Activated CD4-positive, alpha-beta T cell treated with anti-CD3 and anti-CD28 coated beads for 36 hours (primary cell): ENCODE measurements around the gene ADORA3. TPM values are rescaled to one million over a fixed set of nuclear protein-coding genes. Genes with fewer than 3 reads are reported as not detected.

ENCODE experiments used
- ATAC-seq: fragments of 200-7000 bp; cut with Tn5 transposase; one replicate; pipeline ENCODE4 v1.10.0; 2021; ENCODE audit warnings: mild to moderate bottlenecking, moderate library complexity
- CTCF ChIA-PET: fragments of 350-600 bp; sonication (Branson Sonifier 250); formaldehyde crosslinking; loops from one replicate; lab custom pipeline; 2021; ENCODE audit warnings: antibody characterized with exemption; lab: Charles Lee
- POLR2A ChIA-PET: fragments of 350-600 bp; sonication (Branson Sonifier 250); formaldehyde crosslinking; loops from one replicate; lab custom pipeline; 2021; ENCODE audit warnings: antibody characterized with exemption, inconsistent platforms; lab: Charles Lee
- DNase-seq: peaks from one replicate; pipeline ENCODE4 v3.0.0-alpha.2; 2020
- H3K27ac Mint-ChIP-seq: one replicate; pipeline ENCODE4 v1.8.0; 2021; ENCODE audit warnings: mixed read lengths
- H3K27me3 Mint-ChIP-seq: one replicate; pipeline ENCODE4 v1.8.0; 2021; ENCODE audit warnings: mixed read lengths
- H3K36me3 Mint-ChIP-seq: one replicate; pipeline ENCODE4 v1.8.0; 2021; ENCODE audit warnings: low read depth, mixed read lengths
- H3K4me1 Mint-ChIP-seq: one replicate; pipeline ENCODE4 v1.8.0; 2021; ENCODE audit warnings: mixed read lengths
- H3K4me3 Mint-ChIP-seq: one replicate; pipeline ENCODE4 v1.8.0; 2021; ENCODE audit warnings: mild to moderate bottlenecking, moderate library complexity, mixed read lengths
- H3K9me3 Mint-ChIP-seq: one replicate; pipeline ENCODE4 v1.8.0; 2021; ENCODE audit warnings: low read depth, mixed read lengths
- intact Hi-C, 2 experiments: fragments of 100-400 bp; cut with DNase I in 1 of 2; cut with micrococcal nuclease in 1 of 2; formaldehyde crosslinking; loops; one replicate each; pipeline versions ENCODE4 v1.14.2 to v1.15.1; 2022 to 2024; cut with DNase I, micrococcal nuclease
- total RNA-seq, 2 experiments: library from RNA; stranded (reverse); gene quantifications; one replicate each; pipeline ENCODE4 v1.2.3, GENCODE V29; 2021

Gene ADORA3
- total RNA-seq, 2 experiments from 2014 or later, result 0.16 TPM; not detected in 1

DNA sequence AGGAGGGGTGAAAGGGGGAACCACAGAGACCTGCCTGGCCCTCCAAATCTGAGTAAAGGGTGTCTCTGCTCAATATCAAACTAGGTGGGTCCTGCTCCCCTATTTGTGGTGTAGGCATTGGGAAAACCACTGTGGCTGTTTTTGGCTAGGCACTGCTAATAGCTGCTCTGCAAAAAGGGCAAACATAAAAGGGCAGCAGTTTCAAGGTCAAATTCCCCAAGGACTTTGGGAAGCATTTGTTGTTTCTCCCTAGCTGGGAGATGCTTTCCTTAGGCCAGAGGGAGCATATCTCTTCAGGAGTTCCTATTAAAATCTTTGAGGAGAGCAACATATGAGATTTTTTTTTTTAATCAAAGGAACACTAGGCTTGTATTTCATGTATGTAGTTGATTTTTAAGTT lies 27.2 kb downstream of the ADORA3 start:
- DNase-seq (no peak), ATAC-seq (no peak)
- H3K27me3 Mint-ChIP-seq, result no peaks in the 10 kb centered on the region
- POLR2A ChIA-PET, result interaction anchor here (0.6 to 1.2 kb wide), 4 partner anchors 22 to 117 kb away, joined by 3 to 4 read pairs (median 3); no protein-coding TSS in a partner anchor
- no peaks in the 10 kb centered on the region for H3K9me3 Mint-ChIP-seq
- H3K4me3 Mint-ChIP-seq, result peak overlapping the region; percentile 27
- CTCF ChIA-PET, result interaction anchor here (0.8 to 9.6 kb wide), 14 partner anchors 10 to 293 kb away, joined by 3 to 71 read pairs (median 4); no protein-coding TSS in a partner anchor
- peaks cover 55% of the 10 kb centered on the region for H3K4me1 Mint-ChIP-seq
- H3K27ac Mint-ChIP-seq, result peak overlapping the region; percentile 85
- intact Hi-C loops, result loop anchor here (1.0 to 2.0 kb wide), 2 partner anchors 31 kb away; no protein-coding TSS in a partner anchor
- H3K36me3 Mint-ChIP-seq, result peaks cover 20% of the 10 kb centered on the region

DNA sequence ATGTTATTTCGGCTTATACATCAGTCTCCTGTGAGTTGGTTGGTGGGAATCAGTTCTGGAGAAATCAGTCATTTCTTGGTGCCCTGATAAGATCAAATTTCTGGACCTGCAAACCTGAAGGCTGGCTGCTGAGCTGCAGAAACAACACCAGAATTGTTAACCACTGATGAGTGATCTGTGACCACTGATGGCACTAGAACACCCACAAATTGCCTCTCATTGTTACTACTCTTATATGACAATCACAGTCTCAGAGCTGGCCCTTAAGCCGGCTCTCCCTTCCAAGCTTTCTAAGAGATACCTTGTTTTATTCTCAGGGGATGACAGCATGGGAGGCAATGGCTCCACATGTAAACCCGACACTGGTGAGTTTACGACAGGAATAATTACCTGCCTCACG lies 27.7 kb downstream of the ADORA3 start:
- Mint-ChIP-seq H3K36me3 (peaks cover 20% of the 10 kb centered on the region), H3K27me3 (no peaks in the 10 kb centered on the region), H3K4me1 (peaks cover 55% of the 10 kb centered on the region), H3K9me3 (no peaks in the 10 kb centered on the region), H3K27ac (peak overlapping the region; percentile 85), H3K4me3 (peak overlapping the region; percentile 27)
- CTCF ChIA-PET, result interaction anchor here (0.5 to 9.6 kb wide), 16 partner anchors 10 to 294 kb away, joined by 3 to 71 read pairs (median 4); no protein-coding TSS in a partner anchor
- POLR2A ChIA-PET, result interaction anchor here (0.6 to 1.2 kb wide), 5 partner anchors 22 to 288 kb away, joined by 3 to 4 read pairs (median 3); no protein-coding TSS in a partner anchor
- ATAC-seq (peak; percentile 61), DNase-seq (peak; percentile 58)
- intact Hi-C loops, result loop anchor here (1.0 to 2.0 kb wide), 3 partner anchors 26 to 32 kb away; partner anchors contain the start of genes ATP5PB (in 1 of the 2) and WDR77 (in 1 of the 2)

DNA sequence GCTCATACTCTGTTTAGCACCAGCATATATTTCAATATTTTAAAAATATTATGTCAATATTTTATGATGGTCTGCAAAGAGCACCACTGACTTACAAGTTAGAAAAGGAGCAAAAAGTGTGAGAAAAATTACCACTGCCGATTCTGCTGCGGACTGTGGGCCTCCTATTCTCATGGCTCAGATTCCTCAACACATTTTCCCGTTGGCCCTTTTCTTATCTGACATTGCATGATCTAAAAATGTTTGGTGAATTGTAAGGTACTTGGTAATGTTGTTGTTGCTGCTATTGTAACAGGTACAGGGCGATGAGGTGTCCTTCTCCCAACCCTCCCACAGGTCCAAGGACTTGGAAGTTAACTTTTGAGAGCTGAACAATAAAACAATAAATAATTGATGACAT lies 28.9 kb downstream of the ADORA3 start:
- intact Hi-C loops, result loop anchor here in 1 of 2 experiments (5.0 kb wide), 1 partner anchor 283 kb away; the partner anchor contains the start of gene DDX20
- peaks cover 20% of the 10 kb centered on the region for H3K36me3 Mint-ChIP-seq
- POLR2A ChIA-PET, result interaction anchor here (0.7 kb wide), 1 partner anchor 21 kb away, joined by 3 read pairs; no protein-coding TSS in a partner anchor

GRCh38 chr1:111474106-111474505 lies 29.3 kb downstream of the ADORA3 start:
- DNase-seq (no peak), ATAC-seq (no peak)
- Mint-ChIP-seq H3K27me3 (no peaks in the 10 kb centered on the region), H3K36me3 (peaks cover 20% of the 10 kb centered on the region), H3K4me3 (peak overlapping the region; percentile 72), H3K4me1 (peaks cover 55% of the 10 kb centered on the region), H3K9me3 (no peaks in the 10 kb centered on the region), H3K27ac (peak overlapping the region; percentile 92)
- ChIA-PET POLR2A (interaction anchor here (0.7 kb wide), 1 partner anchor 21 kb away, joined by 3 read pairs; no protein-coding TSS in a partner anchor), CTCF (interaction anchor here (0.7 to 9.6 kb wide), 4 partner anchors 24 to 253 kb away, joined by 3 to 71 read pairs (median 9); no protein-coding TSS in a partner anchor)
- intact Hi-C loops, result loop anchor here in 1 of 2 experiments (5.0 kb wide), 1 partner anchor 283 kb away; the partner anchor contains the start of gene DDX20

More for the DNA sequence above, 28.9 kb downstream of the ADORA3 start:
- DNase-seq (no peak), ATAC-seq (no peak)
- Mint-ChIP-seq H3K27me3 (no peaks in the 10 kb centered on the region), H3K4me1 (peaks cover 55% of the 10 kb centered on the region), H3K4me3 (peak overlapping the region; percentile 72), H3K27ac (peak overlapping the region; percentile 92), H3K9me3 (no peaks in the 10 kb centered on the region)
- CTCF ChIA-PET, result interaction anchor here (0.6 to 9.6 kb wide), 6 partner anchors 33 to 280 kb away, joined by 3 to 71 read pairs (median 4); partner anchors contain the start of gene INKA2

GRCh38 chr1:111471538-111471937 lies 31.9 kb downstream of the ADORA3 start:
- intact Hi-C loops, result loop anchor here (1.0 to 5.0 kb wide), 3 partner anchors 22 to 286 kb away; partner anchors contain the start of genes ATP5PB (in 2 of the 2), WDR77 (in 2 of the 2) and DDX20 (in 1 of the 2)
- peaks cover 40% of the 10 kb centered on the region for H3K4me1 Mint-ChIP-seq
- no peak overlapping the region for H3K4me3 Mint-ChIP-seq
- H3K27ac Mint-ChIP-seq, result no peak overlapping the region
- ChIA-PET POLR2A (interaction anchor here (0.6 to 0.7 kb wide), 2 partner anchors 26 to 257 kb away, joined by 3 read pairs; no protein-coding TSS in a partner anchor), CTCF (interaction anchor here (0.6 to 1.7 kb wide), 2 partner anchors 10 to 37 kb away, joined by 4 to 5 read pairs; no protein-coding TSS in a partner anchor)
- no peaks in the 10 kb centered on the region for H3K9me3 Mint-ChIP-seq
- H3K27me3 Mint-ChIP-seq, result no peaks in the 10 kb centered on the region
- H3K36me3 Mint-ChIP-seq, result peaks cover 10% of the 10 kb centered on the region
- ATAC-seq (no peak), DNase-seq (no peak)

DNA sequence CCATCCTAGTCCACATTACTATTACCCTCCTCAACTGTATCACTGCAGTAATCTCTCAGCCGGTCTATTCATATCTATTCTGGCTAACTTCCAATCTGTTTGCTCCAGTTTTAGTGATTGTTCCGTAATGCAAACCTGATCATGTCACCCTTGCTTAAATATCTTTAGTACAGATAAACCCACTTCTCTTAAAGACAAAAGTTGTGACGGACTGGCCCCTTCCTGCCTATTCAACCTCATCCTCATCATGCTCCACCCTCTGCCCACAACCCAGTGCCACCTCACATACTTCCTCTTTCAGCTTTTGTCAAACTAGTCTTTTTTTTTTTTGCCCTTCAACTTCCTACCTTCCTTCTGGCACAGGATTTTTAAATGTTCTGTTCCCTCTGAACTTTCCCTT lies 32.4 kb downstream of the ADORA3 start:
- peaks cover 35% of the 10 kb centered on the region for H3K4me1 Mint-ChIP-seq
- H3K27ac Mint-ChIP-seq, result no peak overlapping the region
- ATAC-seq, result peak; percentile 82
- intact Hi-C loops, result loop anchor here (1.0 to 5.0 kb wide), 3 partner anchors 22 to 286 kb away; partner anchors contain the start of genes ATP5PB (in 2 of the 2), WDR77 (in 2 of the 2) and DDX20 (in 1 of the 2)
- ChIA-PET POLR2A (interaction anchor here (0.6 kb wide), 2 partner anchors 10 to 23 kb away, joined by 3 read pairs; no protein-coding TSS in a partner anchor), CTCF (interaction anchor here (0.6 to 1.7 kb wide), 2 partner anchors 10 to 37 kb away, joined by 4 to 5 read pairs; no protein-coding TSS in a partner anchor)
- H3K4me3 Mint-ChIP-seq, result no peak overlapping the region
- H3K27me3 Mint-ChIP-seq, result no peaks in the 10 kb centered on the region
- H3K36me3 Mint-ChIP-seq, result peaks cover 10% of the 10 kb centered on the region
- no peaks in the 10 kb centered on the region for H3K9me3 Mint-ChIP-seq
- DNase-seq, result peak; percentile 76

DNA sequence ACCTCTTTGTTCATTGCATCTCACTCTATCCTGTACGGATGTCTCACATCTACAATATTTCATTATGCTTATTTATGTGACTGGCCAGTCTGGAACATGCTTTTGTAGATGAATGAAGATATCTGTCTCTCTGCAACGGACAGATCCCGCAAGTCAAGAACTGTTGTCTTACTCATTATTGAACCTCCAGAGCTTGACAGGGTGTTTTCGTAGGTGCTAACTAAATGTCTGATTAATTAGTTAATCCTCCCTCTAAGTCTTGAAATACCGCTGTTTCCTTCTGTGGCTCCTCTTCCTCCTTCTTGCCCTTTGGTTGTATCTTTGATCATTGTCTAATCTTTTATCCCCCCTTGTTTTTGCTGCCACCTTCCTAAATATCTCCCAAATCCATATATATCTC lies 32.8 kb downstream of the ADORA3 start:
- intact Hi-C loops, result loop anchor here in 1 of 2 experiments (2.0 to 5.0 kb wide), 2 partner anchors 22 to 287 kb away; partner anchors contain the start of genes ATP5PB, DDX20 and WDR77
- peaks cover 10% of the 10 kb centered on the region for H3K36me3 Mint-ChIP-seq
- H3K27ac Mint-ChIP-seq, result no peak overlapping the region
- peaks cover 31% of the 10 kb centered on the region for H3K4me1 Mint-ChIP-seq
- no peaks in the 10 kb centered on the region for H3K27me3 Mint-ChIP-seq
- ChIA-PET POLR2A (interaction anchor here (0.6 to 0.7 kb wide), 3 partner anchors 10 to 244 kb away, joined by 3 read pairs; no protein-coding TSS in a partner anchor), CTCF (interaction anchor here (1.7 kb wide), 1 partner anchor 38 kb away, joined by 5 read pairs; no protein-coding TSS in a partner anchor)
- no peak for ATAC-seq
- no peaks in the 10 kb centered on the region for H3K9me3 Mint-ChIP-seq
- no peak overlapping the region for H3K4me3 Mint-ChIP-seq
- no peak for DNase-seq

GRCh38 chr1:111469539-111469938 lies 33.9 kb downstream of the ADORA3 start:
- no peaks in the 10 kb centered on the region for H3K27me3 Mint-ChIP-seq
- no peak overlapping the region for H3K27ac Mint-ChIP-seq
- H3K9me3 Mint-ChIP-seq, result no peaks in the 10 kb centered on the region
- H3K4me1 Mint-ChIP-seq, result peaks cover 25% of the 10 kb centered on the region
- no peak for ATAC-seq
- ChIA-PET POLR2A (interaction anchor here (0.7 kb wide), 1 partner anchor 476 kb away, joined by 3 read pairs; no protein-coding TSS in a partner anchor), CTCF (interaction anchor here (1.7 kb wide), 1 partner anchor 299 kb away, joined by 5 read pairs; no protein-coding TSS in a partner anchor)
- peaks cover 14% of the 10 kb centered on the region for H3K36me3 Mint-ChIP-seq
- no peak for DNase-seq
- H3K4me3 Mint-ChIP-seq, result no peak overlapping the region
- intact Hi-C loops, result no loop called here

GRCh38 chr1:111468717-111469100 lies 34.7 kb downstream of the ADORA3 start:
- Mint-ChIP-seq H3K36me3 (peaks cover 14% of the 10 kb centered on the region), H3K4me3 (no peak overlapping the region), H3K4me1 (peaks cover 20% of the 10 kb centered on the region), H3K27me3 (no peaks in the 10 kb centered on the region), H3K27ac (no peak overlapping the region), H3K9me3 (no peaks in the 10 kb centered on the region)
- POLR2A ChIA-PET, result interaction anchor here (0.6 kb wide), 1 partner anchor 242 kb away, joined by 3 read pairs; the partner anchor contains the start of gene CHI3L2
- DNase-seq (no peak), ATAC-seq (no peak)
- intact Hi-C loops, result no loop called here
- CTCF ChIA-PET, result interaction anchor here (1.0 to 1.7 kb wide), 2 partner anchors 196 to 300 kb away, joined by 3 to 5 read pairs; no protein-coding TSS in a partner anchor

DNA sequence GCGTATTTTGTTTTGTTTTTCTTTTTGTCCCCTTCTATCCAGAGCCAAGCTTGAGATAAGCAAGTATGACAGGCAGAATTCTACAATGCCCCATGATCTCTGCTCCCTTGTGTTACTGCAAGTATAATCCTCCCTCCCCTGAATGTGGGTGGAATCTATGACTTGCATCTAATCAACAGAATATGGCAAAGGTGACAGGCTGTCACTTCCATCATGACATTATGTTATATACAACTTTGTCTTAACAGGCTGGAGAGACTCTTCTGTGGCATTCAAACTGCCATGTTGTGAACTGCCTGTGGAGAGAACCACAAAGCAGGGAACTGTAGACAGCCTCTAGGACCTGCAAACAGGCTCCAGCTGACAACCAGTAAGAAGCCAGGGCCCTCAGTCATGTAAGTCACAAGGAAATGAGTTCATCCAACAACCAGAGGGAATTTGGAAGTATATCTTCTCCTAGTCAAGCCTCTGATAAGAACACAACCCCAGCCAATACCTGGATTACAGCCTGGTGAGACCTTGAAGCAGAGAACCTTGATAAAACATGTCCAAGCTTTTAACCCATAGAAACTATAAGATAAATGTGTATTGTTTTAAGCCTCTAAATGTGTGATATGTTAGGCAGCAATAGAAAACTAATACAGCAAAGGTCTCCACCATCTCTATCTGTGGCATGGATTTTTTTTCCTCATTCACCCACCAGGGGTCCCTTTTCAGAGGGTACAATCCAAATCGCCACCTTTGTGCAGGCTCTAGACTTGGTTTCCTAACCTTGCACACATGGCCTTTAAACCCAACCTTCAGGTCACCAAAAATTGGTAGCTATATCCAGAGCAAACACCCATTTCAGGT lies 35.3 kb downstream of the ADORA3 start:
- H3K4me1 Mint-ChIP-seq, result peaks cover 22% of the 10 kb centered on the region
- ChIA-PET CTCF (interaction anchor here (0.8 to 1.7 kb wide), 3 partner anchors 40 to 301 kb away, joined by 3 to 5 read pairs (median 3); no protein-coding TSS in a partner anchor), POLR2A (interaction anchor here (0.6 kb wide), 1 partner anchor 241 kb away, joined by 3 read pairs; the partner anchor contains the start of gene CHI3L2)
- DNase-seq, result no peak
- intact Hi-C loops, result no loop called here
- no peak overlapping the region for H3K4me3 Mint-ChIP-seq
- H3K36me3 Mint-ChIP-seq, result peaks cover 18% of the 10 kb centered on the region
- no peaks in the 10 kb centered on the region for H3K9me3 Mint-ChIP-seq
- no peak for ATAC-seq
- H3K27ac Mint-ChIP-seq, result no peak overlapping the region
- H3K27me3 Mint-ChIP-seq, result no peaks in the 10 kb centered on the region
